Measurements from ENCODE around the gene COMTD1. TPM values are rescaled to one million over a fixed set of nuclear protein-coding genes. Genes with fewer than 3 reads are reported as not detected.

Gene COMTD1
- total RNA-seq, 2 donors from 2014 or later = 62.6 to 117 TPM

- H3K27ac ChIP-seq = peak overlapping the region; percentile 64
- H3K36me3 ChIP-seq = peaks cover 5% of the 10 kb centered on the region
- no peaks in the 10 kb centered on the region for H3K4me1 ChIP-seq
- DNase-seq = peak; percentile 42
- TF ChIP-seq, protein P1, sequence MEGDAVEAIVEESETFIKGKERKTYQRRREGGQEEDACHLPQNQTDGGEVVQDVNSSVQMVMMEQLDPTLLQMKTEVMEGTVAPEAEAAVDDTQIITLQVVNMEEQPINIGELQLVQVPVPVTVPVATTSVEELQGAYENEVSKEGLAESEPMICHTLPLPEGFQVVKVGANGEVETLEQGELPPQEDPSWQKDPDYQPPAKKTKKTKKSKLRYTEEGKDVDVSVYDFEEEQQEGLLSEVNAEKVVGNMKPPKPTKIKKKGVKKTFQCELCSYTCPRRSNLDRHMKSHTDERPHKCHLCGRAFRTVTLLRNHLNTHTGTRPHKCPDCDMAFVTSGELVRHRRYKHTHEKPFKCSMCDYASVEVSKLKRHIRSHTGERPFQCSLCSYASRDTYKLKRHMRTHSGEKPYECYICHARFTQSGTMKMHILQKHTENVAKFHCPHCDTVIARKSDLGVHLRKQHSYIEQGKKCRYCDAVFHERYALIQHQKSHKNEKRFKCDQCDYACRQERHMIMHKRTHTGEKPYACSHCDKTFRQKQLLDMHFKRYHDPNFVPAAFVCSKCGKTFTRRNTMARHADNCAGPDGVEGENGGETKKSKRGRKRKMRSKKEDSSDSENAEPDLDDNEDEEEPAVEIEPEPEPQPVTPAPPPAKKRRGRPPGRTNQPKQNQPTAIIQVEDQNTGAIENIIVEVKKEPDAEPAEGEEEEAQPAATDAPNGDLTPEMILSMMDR (IDR thresholded peaks at IDR 0.05) = no peak
- no peaks in the 10 kb centered on the region for H3K9me3 ChIP-seq
- H3K27me3 ChIP-seq = no peaks in the 10 kb centered on the region
- intact Hi-C loops (cut with DNase I) = loop anchor here (5.0 to 10.0 kb wide), 2 partner anchors 126 to 989 kb away; a partner anchor contains a TSS
- peak overlapping the region; percentile 8 for H3K4me3 ChIP-seq
- H3K9ac ChIP-seq (ENCODE audit: low read depth in 2 of 2, low read length in 2 of 2) = peak overlapping the region; percentile 51 to 61
Measured at GRCh38 chr10:75233444-75234016, 2.2 kb downstream of the COMTD1 start.

- no peak overlapping the region for H3K27ac ChIP-seq
- TF ChIP-seq, protein P1 (IDR thresholded peaks at IDR 0.05) = no peak
- no peak for DNase-seq
- no peaks in the 10 kb centered on the region for H3K27me3 ChIP-seq
- H3K4me3 ChIP-seq = no peak overlapping the region
- H3K4me1 ChIP-seq = no peaks in the 10 kb centered on the region
- no peaks in the 10 kb centered on the region for H3K9me3 ChIP-seq
- H3K36me3 ChIP-seq = peaks cover 5% of the 10 kb centered on the region
- no peak overlapping the region for H3K9ac ChIP-seq (ENCODE audit: low read depth in 2 of 2, low read length in 2 of 2)
- intact Hi-C loops (cut with DNase I) = loop anchor here (2.0 to 10.0 kb wide), 3 partner anchors 43 to 987 kb away; a partner anchor contains a TSS
Measured at GRCh38 chr10:75231672-75232581, 3.8 kb downstream of the COMTD1 start.

- Histone ChIP-seq H3K9ac (ENCODE audit: low read depth in 2 of 2, low read length in 2 of 2) (no peak overlapping the region), H3K27ac (peak overlapping the region; percentile 11), H3K9me3 (no peaks in the 10 kb centered on the region), H3K4me1 (peaks cover 5% of the 10 kb centered on the region), H3K36me3 (peaks cover 5% of the 10 kb centered on the region), H3K27me3 (no peaks in the 10 kb centered on the region), H3K4me3 (no peak overlapping the region)
- DNase-seq = peak; percentile 94
- TF ChIP-seq, protein P1 (IDR thresholded peaks at IDR 0.05) = peak; percentile 88
- intact Hi-C loops (cut with DNase I) = loop anchor here (2.0 to 10.0 kb wide), 3 partner anchors 42 to 986 kb away; a partner anchor contains a TSS
Measured at GRCh38 chr10:75230600-75231038, 5.1 kb downstream of the COMTD1 start.

DNA sequence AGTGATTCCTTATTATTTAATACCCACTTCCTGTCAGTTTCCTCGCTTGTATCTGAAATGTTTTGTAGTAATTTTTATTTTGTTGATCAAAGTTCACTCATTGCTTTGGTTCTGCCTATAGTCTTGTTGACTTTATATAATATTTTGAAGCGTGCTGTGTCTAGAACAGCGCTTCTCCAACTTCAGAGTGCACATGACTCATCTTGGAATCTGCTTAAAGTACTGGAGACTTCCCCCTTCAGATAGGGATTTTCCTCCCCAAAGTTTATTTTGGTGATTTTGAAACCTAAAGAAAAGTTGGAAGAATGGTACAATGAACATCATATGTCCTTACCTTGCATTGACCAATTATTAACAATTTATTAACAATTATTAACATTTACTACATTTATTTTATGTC lies 5.8 kb downstream of the COMTD1 start:
- Histone ChIP-seq H3K9me3 (no peaks in the 10 kb centered on the region), H3K36me3 (peaks cover 5% of the 10 kb centered on the region), H3K9ac (ENCODE audit: low read depth in 2 of 2, low read length in 2 of 2) (no peak overlapping the region), H3K4me1 (peaks cover 9% of the 10 kb centered on the region), H3K27me3 (no peaks in the 10 kb centered on the region), H3K27ac (peak overlapping the region; percentile 11), H3K4me3 (no peak overlapping the region)
- DNase-seq = no peak
- intact Hi-C loops (cut with DNase I) = loop anchor here (2.0 to 10.0 kb wide), 3 partner anchors 41 to 985 kb away; a partner anchor contains a TSS
- TF ChIP-seq, protein P1 (IDR thresholded peaks at IDR 0.05) = no peak

DNA sequence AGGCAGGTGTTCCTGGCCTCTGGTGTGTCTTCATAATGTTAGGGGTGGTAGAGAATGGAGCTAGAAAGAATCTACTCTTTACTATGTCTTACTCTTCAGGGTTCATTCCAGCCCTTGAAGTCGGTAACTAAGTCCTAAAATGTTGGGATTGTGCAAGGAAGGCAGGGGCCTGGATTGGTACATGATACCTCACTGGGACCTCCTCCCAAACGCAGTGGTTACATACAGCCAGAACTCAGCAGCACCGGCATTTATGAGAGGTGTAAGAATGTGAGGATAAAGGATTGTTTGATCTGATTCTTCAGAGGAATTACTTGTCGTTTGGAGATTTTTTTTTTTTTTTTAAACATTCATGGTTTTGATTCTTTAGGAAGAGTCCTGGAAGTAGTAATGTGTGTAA lies 6.9 kb downstream of the COMTD1 start:
- Histone ChIP-seq H3K9ac (ENCODE audit: low read depth in 2 of 2, low read length in 2 of 2) (no peak overlapping the region), H3K27me3 (no peaks in the 10 kb centered on the region), H3K27ac (no peak overlapping the region), H3K4me1 (peaks cover 9% of the 10 kb centered on the region), H3K9me3 (no peaks in the 10 kb centered on the region), H3K36me3 (peaks cover 5% of the 10 kb centered on the region), H3K4me3 (no peak overlapping the region)
- DNase-seq = no peak
- TF ChIP-seq, protein P1 (IDR thresholded peaks at IDR 0.05) = no peak
- intact Hi-C loops (cut with DNase I) = no loop called here

Measured in colonic mucosa (tissue), 4 donors.